ENCODE measurements around the gene TCF19.

TCF19 gene

DNA sequence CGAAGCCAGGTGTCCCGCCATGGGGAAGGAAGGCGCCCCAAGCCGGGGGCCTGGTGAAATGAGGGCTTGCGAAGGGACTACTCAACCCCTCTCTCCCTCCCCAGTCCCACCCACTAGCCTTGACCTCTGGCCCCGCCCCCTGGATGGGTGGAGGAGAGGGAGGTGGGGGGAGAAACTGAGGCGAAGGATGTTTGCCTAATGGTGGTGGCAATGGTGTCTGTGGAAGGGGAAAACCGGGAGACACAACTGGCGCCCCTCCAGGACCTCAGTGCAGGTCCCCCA, 12.2 kb downstream of the TCF19 start, which contains the start of gene POU5F1:
TSS of gene POU5F1 (minus strand) at position 83 of the 282 bp plus-strand sequence. CDS start at position 21, 62 bp downstream.
- no peak for DNase-seq (ENCODE audit: extremely low spot score)
- ChIA-PET POLR2A (no interaction called here), CTCF (no interaction called here)
- TF ChIP-seq, protein P1, sequence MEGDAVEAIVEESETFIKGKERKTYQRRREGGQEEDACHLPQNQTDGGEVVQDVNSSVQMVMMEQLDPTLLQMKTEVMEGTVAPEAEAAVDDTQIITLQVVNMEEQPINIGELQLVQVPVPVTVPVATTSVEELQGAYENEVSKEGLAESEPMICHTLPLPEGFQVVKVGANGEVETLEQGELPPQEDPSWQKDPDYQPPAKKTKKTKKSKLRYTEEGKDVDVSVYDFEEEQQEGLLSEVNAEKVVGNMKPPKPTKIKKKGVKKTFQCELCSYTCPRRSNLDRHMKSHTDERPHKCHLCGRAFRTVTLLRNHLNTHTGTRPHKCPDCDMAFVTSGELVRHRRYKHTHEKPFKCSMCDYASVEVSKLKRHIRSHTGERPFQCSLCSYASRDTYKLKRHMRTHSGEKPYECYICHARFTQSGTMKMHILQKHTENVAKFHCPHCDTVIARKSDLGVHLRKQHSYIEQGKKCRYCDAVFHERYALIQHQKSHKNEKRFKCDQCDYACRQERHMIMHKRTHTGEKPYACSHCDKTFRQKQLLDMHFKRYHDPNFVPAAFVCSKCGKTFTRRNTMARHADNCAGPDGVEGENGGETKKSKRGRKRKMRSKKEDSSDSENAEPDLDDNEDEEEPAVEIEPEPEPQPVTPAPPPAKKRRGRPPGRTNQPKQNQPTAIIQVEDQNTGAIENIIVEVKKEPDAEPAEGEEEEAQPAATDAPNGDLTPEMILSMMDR (IDR thresholded peaks at IDR 0.05; ENCODE audit: control extremely low read depth, extremely low read depth, low read depth, missing control alignments), result no peak

DNA sequence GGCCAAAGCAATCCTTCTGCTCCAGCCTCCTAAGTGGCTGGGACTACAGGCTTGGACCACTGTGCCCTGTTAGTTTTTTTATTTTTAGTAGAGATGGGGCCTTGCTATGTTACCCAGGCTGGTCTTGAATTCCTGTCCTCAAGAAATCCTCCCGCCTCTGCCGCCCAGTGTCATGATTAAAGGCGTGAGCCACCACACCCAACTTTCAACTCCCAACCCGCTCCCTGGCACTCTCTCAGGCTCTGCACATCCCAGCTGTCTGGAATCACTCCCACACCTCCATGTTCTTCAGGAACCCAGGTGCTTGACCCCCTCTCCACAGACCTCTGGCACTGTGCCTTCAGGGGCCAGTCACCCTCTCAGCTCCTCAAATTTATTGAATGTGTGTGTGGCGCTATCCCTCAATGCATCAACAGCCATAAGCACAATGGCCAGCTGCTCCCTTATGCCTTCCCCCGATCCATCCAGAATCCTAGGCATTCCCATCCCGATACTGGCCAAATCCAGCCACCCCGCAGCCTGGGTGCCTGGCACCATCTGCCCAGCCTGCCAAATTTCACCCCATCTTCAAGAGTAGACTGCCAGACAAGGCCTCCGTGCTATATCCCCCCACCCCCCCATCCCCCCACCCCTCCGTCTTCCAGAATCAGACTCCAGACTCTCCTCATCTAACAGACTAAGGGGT, 12.7 kb downstream of the TCF19 start:
- ChIA-PET CTCF (interaction anchor here (1.4 kb wide), 1 partner anchor 12 kb away, joined by 5 read pairs; no protein-coding TSS in a partner anchor), POLR2A (no interaction called here)
- DNase-seq (ENCODE audit: extremely low spot score), result no peak
- TF ChIP-seq, protein P1 (IDR thresholded peaks at IDR 0.05; ENCODE audit: control extremely low read depth, extremely low read depth, low read depth, missing control alignments), result no peak

DNA sequence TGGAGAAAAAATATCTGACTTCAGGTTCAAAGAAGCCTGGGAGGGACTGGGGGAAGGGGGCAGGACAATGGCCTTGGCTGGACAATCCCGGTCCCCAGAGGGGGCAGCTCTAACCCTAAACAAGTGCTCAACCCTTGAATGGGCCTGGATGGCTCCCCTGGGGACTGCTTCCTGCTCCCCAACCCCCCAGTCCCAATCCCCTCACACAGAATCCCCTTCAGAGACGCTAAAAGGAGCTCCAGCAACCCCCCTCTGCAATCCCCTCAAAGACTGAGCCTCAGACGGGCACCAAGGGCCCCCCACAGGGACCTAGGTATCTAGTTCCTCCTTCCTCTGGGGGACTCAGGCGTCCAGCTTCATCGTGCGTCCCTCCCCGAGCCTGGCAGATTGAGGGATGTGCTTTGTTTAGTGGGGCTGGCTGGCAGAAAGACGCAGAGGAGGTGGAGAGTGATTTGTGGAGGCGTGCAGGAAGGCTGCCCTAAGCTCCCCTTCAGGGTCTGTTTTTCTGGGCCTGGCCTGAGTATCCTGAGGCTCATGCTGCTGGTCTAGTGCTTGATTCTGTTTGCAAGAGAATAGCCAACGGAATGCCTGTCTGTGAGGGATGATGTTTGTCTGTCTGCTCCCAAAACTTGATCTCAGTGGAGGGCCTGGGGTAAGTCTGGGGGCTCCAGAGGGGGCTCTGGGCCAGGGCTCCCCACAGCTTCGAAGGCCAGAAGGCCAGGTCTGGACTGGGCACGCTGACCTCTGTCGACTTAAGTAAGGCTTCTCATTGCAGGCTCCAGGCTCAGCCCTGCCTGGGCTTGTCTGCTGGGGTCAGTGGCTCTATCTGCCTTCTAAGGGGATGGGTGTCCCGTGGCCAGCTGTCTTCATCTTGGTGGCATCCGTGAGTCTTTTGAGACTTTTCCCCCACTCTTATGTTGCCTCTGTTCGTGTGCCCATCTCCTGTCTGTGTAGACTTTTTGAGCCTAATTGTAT, 13.8 kb downstream of the TCF19 start:
- TF ChIP-seq, protein P1 (IDR thresholded peaks at IDR 0.05; ENCODE audit: control extremely low read depth, extremely low read depth, low read depth, missing control alignments), result no peak
- POLR2A ChIA-PET, result no interaction called here
- CTCF ChIA-PET, result interaction anchor here (1.4 kb wide), 1 partner anchor 11 kb away, joined by 5 read pairs; no protein-coding TSS in a partner anchor
- DNase-seq (ENCODE audit: extremely low spot score), result no peak

DNA sequence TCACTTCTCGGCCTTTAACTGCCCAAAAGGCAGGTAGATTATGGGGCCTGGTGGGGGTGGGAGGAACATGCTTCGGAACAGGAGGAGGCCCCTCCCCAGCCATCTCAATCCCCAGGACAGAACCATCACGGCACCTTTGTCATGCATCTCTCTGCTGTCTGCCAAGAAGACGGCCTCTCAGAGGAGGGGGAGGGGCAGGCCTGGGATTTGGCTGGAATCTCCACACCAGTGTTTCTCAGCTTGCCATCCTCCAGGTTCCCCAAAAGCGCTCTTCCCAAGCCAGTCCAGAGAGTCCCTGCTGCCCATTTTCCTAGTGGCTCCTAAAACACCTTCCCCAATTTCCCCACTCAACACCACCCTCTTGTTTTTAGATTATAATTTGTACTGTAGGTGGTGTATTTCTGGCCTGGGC, 14.6 kb downstream of the TCF19 start:
- no peak for DNase-seq (ENCODE audit: extremely low spot score)
- CTCF ChIA-PET, result no interaction called here
- POLR2A ChIA-PET, result no interaction called here
- TF ChIP-seq, protein P1 (IDR thresholded peaks at IDR 0.05; ENCODE audit: control extremely low read depth, extremely low read depth, low read depth, missing control alignments), result no peak

DNA sequence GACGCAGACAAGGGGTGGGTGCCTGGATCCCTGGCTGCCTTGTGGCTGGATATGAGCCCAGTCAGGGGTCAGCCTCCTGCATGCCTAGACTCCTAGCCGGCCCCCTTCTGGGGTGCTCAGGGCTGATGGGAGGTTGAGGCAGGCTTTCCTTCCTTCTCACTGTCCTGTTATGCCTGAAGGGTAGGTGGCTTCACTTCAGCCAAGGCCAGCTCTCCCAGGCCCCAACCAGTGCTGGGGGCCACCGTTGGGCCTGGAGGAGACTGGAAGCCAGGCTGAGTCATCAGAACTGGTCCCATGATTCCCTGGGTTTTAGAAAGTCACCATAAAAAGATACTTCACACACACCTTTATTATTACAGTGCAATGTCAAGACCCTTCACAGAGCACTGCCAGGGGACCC, 15.0 kb downstream of the TCF19 start:
- POLR2A ChIA-PET, result no interaction called here
- no peak for DNase-seq (ENCODE audit: extremely low spot score)
- TF ChIP-seq, protein P1 (IDR thresholded peaks at IDR 0.05; ENCODE audit: control extremely low read depth, extremely low read depth, low read depth, missing control alignments), result no peak
- CTCF ChIA-PET, result no interaction called here

DNA sequence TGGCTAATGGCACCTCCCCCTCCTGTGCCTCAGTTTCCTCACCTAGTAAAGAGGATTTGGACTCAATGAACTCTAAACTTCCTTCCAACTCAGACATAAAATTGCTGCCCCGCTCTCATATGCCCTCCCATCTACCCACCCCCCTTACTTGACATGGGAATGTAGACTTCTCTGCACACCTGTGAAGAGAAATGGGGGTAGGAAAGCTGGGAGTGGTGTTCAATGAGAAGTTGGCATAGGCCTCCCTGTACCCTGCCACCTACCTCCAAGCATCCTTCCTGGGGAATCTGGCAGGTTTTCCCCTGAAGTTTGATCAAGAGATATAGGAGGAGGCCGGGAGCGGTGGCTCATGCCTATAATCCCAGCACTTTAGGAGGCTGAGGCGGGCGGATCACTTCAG, 16.0 kb downstream of the TCF19 start:
- TF ChIP-seq, protein P1 (IDR thresholded peaks at IDR 0.05; ENCODE audit: control extremely low read depth, extremely low read depth, low read depth, missing control alignments), result no peak
- CTCF ChIA-PET, result no interaction called here
- POLR2A ChIA-PET, result no interaction called here
- DNase-seq (ENCODE audit: extremely low spot score), result no peak

Measured in GM10248 (cell line).